Uterus (tissue), 2 donors: ENCODE measurements around the gene FRK.

Source experiments
- POLR2A ChIP-seq, 2 donors: fragments of 450-650 bp; IDR thresholded peaks; one replicate each; pipeline ENCODE4 v1.6.1; 2016; ENCODE audit warnings: antibody characterized with exemption in 2 of 2, mild to moderate bottlenecking in 1 of 2, moderate library complexity in 1 of 2
- TF ChIP-seq, protein P1 (sequence below), 4 experiments: fragments of 200-600 bp in 2 of 4; fragments of 450-650 bp in 2 of 4; sonication (generic) in 2 of 4; IDR thresholded peaks; one replicate each; pipeline ENCODE4 v1.5.1; 2016 to 2019; ENCODE audit warnings: antibody characterized with exemption in 4 of 4, mild to moderate bottlenecking in 2 of 4, moderate library complexity in 1 of 4

DNA sequence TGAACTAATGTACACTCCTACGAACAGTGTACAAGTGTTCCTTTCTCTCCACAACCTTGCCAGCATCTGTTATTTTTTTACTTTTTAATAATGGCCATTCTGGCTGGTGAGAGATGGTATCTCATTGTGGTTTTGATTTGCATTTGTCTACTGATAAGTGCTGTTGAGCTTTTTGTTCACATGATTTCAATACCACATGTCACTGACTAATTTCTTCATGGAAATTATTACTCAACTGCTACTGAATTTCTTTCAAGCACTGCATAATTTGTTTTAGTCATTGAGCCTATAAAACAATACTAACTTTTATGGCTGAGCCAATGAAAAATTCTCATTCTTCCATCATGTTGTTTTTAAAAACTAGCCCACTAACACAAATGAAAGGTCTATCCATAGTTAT lies 115.4 kb downstream of the FRK start:
- TF ChIP-seq, protein P1, sequence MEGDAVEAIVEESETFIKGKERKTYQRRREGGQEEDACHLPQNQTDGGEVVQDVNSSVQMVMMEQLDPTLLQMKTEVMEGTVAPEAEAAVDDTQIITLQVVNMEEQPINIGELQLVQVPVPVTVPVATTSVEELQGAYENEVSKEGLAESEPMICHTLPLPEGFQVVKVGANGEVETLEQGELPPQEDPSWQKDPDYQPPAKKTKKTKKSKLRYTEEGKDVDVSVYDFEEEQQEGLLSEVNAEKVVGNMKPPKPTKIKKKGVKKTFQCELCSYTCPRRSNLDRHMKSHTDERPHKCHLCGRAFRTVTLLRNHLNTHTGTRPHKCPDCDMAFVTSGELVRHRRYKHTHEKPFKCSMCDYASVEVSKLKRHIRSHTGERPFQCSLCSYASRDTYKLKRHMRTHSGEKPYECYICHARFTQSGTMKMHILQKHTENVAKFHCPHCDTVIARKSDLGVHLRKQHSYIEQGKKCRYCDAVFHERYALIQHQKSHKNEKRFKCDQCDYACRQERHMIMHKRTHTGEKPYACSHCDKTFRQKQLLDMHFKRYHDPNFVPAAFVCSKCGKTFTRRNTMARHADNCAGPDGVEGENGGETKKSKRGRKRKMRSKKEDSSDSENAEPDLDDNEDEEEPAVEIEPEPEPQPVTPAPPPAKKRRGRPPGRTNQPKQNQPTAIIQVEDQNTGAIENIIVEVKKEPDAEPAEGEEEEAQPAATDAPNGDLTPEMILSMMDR (IDR thresholded peaks at IDR 0.05) = no peak
- no peak for TF ChIP-seq POLR2A (IDR thresholded peaks at IDR 0.05)
